H54 (cell line): ENCODE results near the gene ALOX12B.
"Not testable (repeated sequence)": the region's sequence is repeated elsewhere in the genome, so short reads cannot be mapped to it uniquely, and the experiment has no call there.

ENCODE experiments used
- DNase-seq: peaks from one replicate; pipeline ENCODE4 v3.0.0; 2011; ENCODE audit warnings: low spot score, mixed read lengths; ENCODE audit not compliant: insufficient read length
- FAIRE-seq: peaks from 3 replicates; lab custom pipeline; 2011; peaks lifted over from hg19 to GRCh38; lab: Jason Lieb, UNC
- POLR2A ChIP-seq: IDR thresholded peaks from 2 replicates; pipeline ENCODE4 v1.6.1; 2011; ENCODE audit warnings: low read depth, mild to moderate bottlenecking, low read length

The ALOX12B gene

DNA sequence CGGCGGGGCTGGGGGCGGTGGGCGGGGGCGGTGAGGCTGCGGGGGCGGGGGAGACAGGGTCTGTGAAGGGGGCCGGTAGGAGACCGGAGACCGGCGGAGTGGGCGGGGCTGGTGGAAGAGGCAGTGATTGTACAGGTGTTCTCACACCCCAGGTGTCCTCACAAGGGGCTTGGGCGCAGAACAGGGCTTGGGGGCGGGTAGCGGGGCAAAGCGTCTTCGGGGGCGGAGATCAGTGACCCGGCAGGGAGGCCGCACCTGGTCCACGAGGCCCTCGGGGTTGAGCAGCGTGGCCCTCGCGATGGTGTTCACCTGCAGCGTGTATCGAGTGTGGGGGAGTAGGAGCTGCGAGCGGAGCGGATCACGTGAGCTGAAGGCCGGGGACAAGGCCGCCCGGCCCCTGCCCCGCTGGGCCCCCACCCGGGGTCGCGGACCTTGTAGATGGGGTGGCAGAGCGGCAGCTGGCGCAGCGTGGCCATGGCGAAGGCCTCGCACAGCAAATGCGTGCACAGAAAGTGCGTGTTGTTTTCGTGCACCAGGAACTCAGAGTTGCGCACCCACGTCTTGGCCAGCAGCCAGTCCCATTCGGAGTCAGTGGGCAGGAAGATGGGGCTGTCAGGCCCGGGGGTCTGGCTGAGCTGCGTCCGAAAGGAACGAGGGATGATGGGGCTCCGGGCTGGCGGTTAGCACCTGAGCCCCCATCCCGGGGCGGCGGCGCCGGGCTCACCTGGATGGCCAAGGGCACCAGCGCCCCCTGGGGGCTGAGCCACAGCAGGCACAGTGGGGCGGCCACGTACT, 22.3 kb upstream of the ALOX12B start:
- no peak for TF ChIP-seq POLR2A
- FAIRE-seq (no peak), DNase-seq (no peak)

DNA sequence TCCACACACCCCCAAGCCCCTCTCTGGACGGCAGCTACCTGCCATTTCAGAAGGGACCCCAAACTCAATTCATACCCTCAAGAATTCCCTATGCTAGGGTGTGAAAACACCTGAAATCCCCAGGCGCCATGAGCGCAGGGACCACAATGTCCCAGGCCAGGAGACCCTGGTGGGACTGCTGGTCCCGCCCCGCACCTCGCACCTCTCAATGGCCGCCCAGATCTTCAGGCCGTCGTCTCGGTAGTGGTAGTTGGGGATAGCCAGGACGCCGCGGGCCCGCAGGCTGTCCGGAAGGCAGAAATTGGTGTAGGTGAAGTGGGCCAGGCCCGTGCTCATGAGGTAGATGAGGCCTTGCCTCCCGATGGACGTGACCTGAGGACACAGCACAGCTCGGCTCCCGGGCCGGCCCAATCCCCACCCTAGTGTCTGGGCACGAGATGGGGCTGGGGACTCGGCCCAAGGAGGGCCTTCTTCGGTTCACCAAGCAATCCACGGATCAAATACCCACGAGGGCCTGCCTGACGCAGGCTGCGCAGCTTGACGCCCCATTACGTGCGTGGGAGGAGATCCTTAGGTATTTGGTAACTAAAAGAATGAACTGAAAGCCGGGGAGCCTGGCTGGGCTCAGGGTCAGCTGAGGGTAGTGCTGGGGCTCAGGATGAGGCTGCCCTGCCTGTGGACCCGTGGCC, 21.6 kb upstream of the ALOX12B start:
- TF ChIP-seq POLR2A: no peak
- DNase-seq: no peak
- FAIRE-seq: no peak

DNA sequence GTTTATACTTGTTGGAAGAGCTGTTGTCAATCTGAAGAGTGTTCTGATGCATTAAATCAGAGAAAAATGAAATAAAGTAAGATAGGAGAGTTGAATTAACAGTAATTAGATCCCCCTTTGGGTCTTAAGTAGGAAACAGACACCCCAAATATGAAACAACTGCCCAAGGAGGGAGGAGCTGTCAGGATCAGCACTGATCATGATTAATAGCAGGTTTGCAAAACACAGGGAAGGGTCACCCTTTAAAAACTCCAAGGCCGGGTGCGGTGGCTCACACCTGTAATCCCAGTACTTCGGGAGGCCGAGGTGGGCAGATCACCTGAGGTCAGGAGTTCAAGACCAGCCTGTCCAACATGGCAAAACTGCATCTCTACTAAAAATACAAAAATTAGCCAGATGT, 19.5 kb upstream of the ALOX12B start:
- not testable (repeated sequence) for DNase-seq, FAIRE-seq

DNA sequence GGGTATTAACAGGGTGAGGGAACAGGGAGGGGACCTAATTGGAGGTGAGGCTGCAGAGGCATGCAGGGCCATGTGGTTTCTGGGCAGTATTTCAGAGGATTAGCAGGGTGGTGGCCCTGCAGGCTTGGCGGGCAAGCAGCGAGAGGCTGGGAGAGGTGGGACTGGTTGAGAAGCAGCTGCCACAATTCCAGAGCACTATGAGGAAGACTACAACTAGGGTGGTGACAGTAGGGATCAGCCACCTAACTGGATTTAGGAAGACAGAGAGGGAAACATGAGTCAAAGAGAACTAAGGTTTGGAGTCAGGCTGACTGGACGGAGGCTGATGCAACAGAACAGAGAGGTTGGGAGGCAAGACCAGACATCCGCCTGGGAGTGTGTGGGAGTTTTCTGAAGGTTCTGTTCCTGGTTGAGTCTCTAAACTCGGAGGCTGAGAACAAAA, 18.5 kb upstream of the ALOX12B start:
- DNase-seq (no peak), FAIRE-seq (no peak)
- no peak for TF ChIP-seq POLR2A

DNA sequence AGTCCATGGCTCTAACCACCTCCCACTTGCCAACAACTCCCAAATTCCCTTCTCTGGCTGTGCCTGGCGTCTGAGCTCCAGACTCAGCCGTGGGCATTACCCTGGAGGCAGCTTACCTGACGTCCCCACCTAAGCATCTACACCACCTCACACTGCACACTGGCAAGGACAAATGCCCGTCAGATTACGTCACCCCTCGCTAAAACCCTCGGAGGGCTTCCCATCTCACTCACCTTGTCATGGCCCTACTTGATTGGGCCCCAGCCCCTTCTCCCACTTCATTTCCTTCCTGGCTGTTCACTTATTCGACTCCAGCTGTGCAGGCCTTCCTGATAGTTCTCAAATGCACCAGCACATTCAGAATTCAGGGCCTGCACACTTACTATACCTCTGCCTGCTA, 17.4 kb upstream of the ALOX12B start:
- TF ChIP-seq POLR2A: no peak
- DNase-seq: no peak
- FAIRE-seq: no peak

DNA sequence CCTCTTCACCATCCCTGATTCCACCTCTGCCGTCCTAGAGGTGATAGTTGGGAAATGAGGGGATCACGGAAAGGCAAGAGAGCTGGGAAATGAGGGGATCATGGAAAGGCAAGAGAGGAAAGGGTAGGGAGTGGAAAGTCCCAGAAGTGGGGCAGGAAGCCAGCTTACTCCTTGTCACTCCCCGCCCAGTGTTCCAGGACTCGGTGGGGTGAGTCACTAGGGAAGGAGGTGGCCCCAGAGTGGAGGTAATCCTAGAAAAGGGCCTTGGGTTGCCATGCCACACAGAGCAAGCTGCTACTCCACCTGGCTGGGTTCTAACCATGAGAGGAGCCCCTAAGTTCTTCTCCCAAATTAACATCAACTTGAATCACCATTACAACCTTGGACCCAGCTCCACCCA, 16.0 kb upstream of the ALOX12B start:
- TF ChIP-seq POLR2A: no peak
- FAIRE-seq: no peak
- no peak for DNase-seq

DNA sequence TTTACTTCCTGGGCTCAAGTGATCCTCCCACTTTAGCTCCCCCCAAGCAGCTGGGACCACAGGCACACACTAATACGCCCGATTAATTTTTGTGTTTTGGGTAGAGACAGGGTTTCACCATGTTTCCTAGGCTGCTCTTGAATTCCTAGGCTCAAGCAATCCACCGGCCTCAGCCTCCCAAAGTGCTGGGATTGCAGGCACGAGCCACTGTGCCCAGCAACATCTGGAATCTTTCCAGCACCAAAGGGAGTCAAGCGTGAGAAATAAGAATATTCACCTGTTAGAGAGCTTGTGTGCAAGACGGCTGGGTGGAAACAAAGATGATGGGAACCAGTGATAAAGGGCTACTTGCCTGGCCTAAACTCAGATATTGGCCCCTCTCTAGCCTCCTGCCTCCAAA, 14.2 kb upstream of the ALOX12B start:
- FAIRE-seq: no peak
- no peak for TF ChIP-seq POLR2A

DNA sequence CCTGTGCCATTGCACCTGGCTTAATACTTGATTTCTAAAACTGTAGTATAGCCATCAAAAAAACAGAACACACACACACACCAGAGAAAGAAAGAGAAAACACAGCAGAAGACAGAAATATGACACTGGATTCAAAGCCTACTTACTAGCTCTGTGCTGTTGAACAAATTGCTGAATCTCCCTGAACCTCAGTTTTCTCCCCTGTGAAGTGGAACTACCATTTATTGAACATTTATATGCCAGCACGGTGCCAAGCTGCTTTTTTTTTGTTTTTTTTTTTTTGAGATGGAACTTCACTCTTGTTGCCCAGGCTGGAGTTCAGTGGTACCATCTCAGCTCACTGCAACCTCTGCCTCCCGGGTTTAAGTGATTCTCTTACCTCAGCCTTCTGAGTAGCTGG, 13.2 kb upstream of the ALOX12B start:
- TF ChIP-seq POLR2A: no peak
- FAIRE-seq (no peak), DNase-seq (no peak)

More for the DNA sequence above, 14.2 kb upstream of the ALOX12B start:
- no peak for DNase-seq

DNA sequence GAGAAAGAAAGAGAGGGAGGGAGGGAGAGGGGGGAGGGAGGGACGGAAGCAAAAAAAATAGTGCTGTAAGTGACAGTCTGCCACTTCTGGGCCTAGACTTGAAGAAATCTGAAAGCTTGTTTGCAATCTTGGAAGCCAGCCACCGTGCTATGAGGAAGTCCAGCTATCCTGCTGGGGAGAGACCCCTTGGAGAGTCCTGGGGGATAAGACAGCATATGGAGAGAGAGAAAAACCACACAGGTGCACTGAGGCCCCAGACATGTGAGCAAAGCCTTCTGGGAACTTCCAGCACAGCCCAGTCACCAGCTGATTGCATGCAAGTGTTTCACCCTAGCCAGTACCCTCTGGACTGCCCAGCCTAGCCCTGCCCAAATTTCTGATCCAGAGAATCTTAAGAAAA, 12.6 kb upstream of the ALOX12B start:
- no peak for TF ChIP-seq POLR2A
- no peak for DNase-seq
- no peak for FAIRE-seq

DNA sequence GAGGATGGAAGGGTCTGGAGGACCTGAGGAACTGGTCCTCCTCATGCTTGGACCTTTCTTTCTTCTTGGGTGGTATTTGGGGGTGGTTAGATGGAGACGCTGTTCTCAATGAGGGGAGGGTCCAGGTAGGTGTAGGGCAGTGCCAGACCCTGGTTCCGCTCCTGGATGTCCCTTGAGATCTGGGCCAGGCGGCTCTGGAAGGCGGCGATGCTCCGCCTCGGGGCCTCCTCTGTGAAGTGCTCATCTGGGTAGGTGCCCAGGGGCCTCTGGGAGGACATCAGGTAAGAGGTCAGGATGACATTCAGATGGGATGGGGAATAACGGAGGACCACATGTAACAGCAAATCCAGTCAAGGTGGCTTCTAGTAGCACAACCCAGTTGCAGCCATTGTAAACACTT, 9.0 kb upstream of the ALOX12B start:
- no peak for FAIRE-seq

DNA sequence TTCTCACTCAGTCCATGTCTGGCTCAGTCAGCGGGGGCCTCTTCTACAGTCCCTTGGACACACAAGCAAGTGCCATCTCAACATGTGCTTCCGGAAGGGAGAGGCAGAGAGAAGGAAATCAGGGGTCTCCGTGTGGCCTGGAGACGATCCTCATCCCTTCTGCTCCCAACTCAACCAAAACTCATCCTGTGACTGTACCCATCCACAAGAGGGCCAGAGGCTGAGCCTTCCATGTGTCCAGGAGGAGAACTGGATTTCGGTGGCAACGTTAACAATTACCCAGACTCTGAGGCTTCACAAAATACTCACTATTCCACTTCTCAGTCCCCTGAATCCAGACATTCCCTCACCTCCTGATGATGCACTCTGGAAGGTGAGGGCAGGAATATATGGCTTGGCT, 7.8 kb upstream of the ALOX12B start:
- FAIRE-seq: no peak
- no peak for DNase-seq
- TF ChIP-seq POLR2A: no peak

More for the DNA sequence above, 9.0 kb upstream of the ALOX12B start:
- no peak for DNase-seq
- TF ChIP-seq POLR2A: no peak

DNA sequence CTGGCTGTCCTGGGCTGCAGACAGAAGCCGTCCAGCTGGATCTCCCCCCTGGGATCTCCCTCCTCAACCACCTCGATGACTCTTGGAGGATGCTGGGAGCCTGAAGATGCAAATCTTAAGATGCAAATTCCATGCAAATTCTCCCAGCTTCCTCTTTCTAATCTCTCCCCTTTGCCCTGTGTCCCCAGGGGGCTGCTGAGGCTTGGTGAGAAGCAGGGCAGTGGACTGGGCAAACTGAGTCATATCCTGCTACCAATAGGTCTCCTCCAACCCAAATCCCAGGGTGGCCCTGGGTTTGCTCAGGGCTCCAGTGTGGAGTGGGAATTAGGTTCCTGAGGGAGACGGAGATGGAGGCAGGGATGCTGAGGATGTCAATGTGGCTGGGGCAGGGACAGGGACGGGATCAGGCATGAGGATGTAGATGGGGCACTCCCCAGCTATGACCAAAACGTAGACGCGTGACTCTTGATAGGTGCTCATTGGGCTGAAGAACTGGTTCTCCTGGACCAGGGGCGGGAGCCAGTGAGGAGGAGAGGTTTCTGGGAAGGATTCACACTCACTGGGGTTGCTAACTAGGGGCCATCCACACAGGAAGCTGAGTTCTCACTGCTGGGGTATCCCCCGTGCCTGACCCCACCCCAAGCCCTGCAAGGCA, 3.6 kb upstream of the ALOX12B start:
- FAIRE-seq: no peak

DNA sequence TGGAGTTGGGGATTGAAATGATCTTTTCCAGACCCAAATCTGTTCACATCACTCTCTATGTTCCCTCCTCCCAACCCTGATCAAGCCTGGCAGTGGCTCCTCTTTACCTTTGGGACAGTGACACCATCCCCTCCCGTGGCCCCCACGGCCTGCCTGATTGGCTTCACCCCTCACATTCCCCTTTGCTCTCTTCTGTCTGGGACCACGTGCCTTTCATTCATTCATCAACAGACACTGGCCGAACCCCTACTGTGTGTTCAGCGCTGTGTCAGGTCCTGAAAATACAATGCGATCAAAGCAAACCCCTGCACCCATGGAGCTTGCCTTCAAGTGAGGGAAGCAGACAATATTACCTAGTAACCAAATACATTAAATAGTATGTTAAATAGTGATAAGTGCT, 2.2 kb upstream of the ALOX12B start:
- DNase-seq (no peak), FAIRE-seq (no peak)
- no peak for TF ChIP-seq POLR2A

More for the DNA sequence above, 3.6 kb upstream of the ALOX12B start:
- TF ChIP-seq POLR2A: no peak
- DNase-seq: no peak

DNA sequence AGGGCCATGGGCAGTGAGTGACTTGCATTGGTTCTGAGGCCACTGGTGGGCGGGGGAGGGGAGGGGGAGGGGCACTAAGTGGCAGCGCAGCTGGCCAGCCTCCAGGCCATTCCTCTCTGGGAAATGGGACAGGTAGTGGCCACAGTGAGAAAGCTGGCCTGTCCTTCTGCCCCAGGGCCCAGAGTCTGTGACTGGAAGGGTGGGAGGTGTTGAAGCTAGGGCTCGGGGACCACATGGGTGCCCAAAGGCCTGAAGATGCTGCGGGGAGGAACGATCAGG, 375 bp upstream of the ALOX12B start:
- no peak for FAIRE-seq
- no peak for TF ChIP-seq POLR2A
- no peak for DNase-seq
